NOMO-1 treated with dmso at 0.1 percent for 144 hours (cell line): ENCODE results near the gene SPATA2.
A peak's percentile ranks its signal among the peaks of the same experiment; 100 is the strongest.
"Not testable (repeated sequence)": the region's sequence is repeated elsewhere in the genome, so short reads cannot be mapped to it uniquely, and the experiment has no call there.

ENCODE experiments used
- DNase-seq: peaks from one replicate; lab custom pipeline; 2025; ENCODE audit not compliant: unreplicated experiment; lab: John Stamatoyannopoulos, UW

Gene SPATA2

GRCh38 chr20:49904440-49905214, 10.7 kb downstream of the SPATA2 start:
- DNase-seq = no peak

GRCh38 chr20:49901588-49901987, 13.7 kb downstream of the SPATA2 start:
- DNase-seq = no peak

- no peak for DNase-seq
Observed at GRCh38 chr20:49899541-49900383, 15.6 kb downstream of the SPATA2 start.

- peak; percentile 68 for DNase-seq
Observed at GRCh38 chr20:49896204-49896603, 19.1 kb downstream of the SPATA2 start.

GRCh38 chr20:49895474-49896093, 19.7 kb downstream of the SPATA2 start:
- DNase-seq = not testable (repeated sequence)

- DNase-seq = no peak
Observed at GRCh38 chr20:49894073-49894470, 21.3 kb downstream of the SPATA2 start.

- DNase-seq = no peak
Observed at GRCh38 chr20:49893242-49894072, 21.9 kb downstream of the SPATA2 start.

GRCh38 chr20:49892817-49893216, 22.5 kb downstream of the SPATA2 start:
- DNase-seq = no peak

GRCh38 chr20:49892260-49892659, 23.1 kb downstream of the SPATA2 start:
- DNase-seq = no peak

- DNase-seq = no peak
Observed at GRCh38 chr20:49891476-49892110, 23.7 kb downstream of the SPATA2 start.

GRCh38 chr20:49890471-49891361, 24.6 kb downstream of the SPATA2 start:
- no peak for DNase-seq

GRCh38 chr20:49889935-49890333, 25.4 kb downstream of the SPATA2 start:
- no peak for DNase-seq

- DNase-seq = peak; percentile 26
Observed at GRCh38 chr20:49889001-49889934, 26.1 kb downstream of the SPATA2 start.

GRCh38 chr20:49888212-49889000, 26.9 kb downstream of the SPATA2 start:
- DNase-seq = peak; percentile 27

- no peak for DNase-seq
Observed at GRCh38 chr20:49887251-49888211, 27.8 kb downstream of the SPATA2 start.

- DNase-seq = no peak
Observed at GRCh38 chr20:49886571-49887213, 28.6 kb downstream of the SPATA2 start.
